Esophagus squamous epithelium (tissue), 5 donors: ENCODE results near the gene TEX48. TPM values are rescaled to one million over a fixed set of nuclear protein-coding genes. Genes with fewer than 3 reads are reported as not detected.

Experiments used
- DNase-seq: peaks from one replicate; lab custom pipeline; 2025; lab: John Stamatoyannopoulos, UW
- H3K27ac ChIP-seq, 4 donors: fragments of 200-600 bp; sonication (generic); one replicate each; pipeline ENCODE4 v1.5.1; 2016 to 2019; ENCODE audit warnings: mild to moderate bottlenecking in 1 of 4
- H3K27me3 ChIP-seq, 4 donors: fragments of 200-600 bp; sonication (generic); 1 replicate in 3 of 4; 2 replicates in 1 of 4; pipeline versions ENCODE4 v1.5.1 to v1.6.0; 2017 to 2021; ENCODE audit warnings: antibody characterized with exemption in 1 of 4
- H3K36me3 ChIP-seq, 3 donors: fragments of 200-600 bp; sonication (generic); one replicate each; pipeline ENCODE4 v1.5.1; 2016 to 2019
- H3K4me1 ChIP-seq, 3 donors: fragments of 200-600 bp; sonication (generic); one replicate each; pipeline ENCODE4 v1.5.1; 2017 to 2019
- H3K4me3 ChIP-seq, 4 donors: fragments of 200-600 bp; sonication (generic); 1 replicate in 3 of 4; 2 replicates in 1 of 4; pipeline ENCODE4 v1.5.1; 2016 to 2019; ENCODE audit warnings: mild to moderate bottlenecking in 2 of 4, moderate library complexity in 1 of 4
- H3K9me3 ChIP-seq, 3 donors: fragments of 200-600 bp; sonication (generic); one replicate each; pipeline ENCODE4 v1.5.1; 2016 to 2019
- POLR2A ChIP-seq, 4 donors: fragments of 450-650 bp; IDR thresholded peaks; one replicate each; pipeline ENCODE4 v1.6.1; 2017; ENCODE audit warnings: antibody characterized with exemption in 4 of 4, mild to moderate bottlenecking in 4 of 4, moderate library complexity in 3 of 4
- WGBS, 2 donors: methylation state at CpG; one replicate each; pipeline ENCODE4 v1.1.5; 2018; 5-methylcytosine and 5-hydroxymethylcytosine counted together
- intact Hi-C: fragments of 100-400 bp; cut with DNase I; formaldehyde crosslinking; loops from one replicate; pipeline ENCODE4 v1.15.0; 2022
- total RNA-seq, 4 donors: library from RNA; depleted of rRNA; stranded (reverse); fragments of >200 nt; gene quantifications; one replicate each; pipeline ENCODE4 v1.1.0, GENCODE V29; 2016
- TF ChIP-seq, protein P1 (sequence below), 6 experiments: fragments of 450-650 bp in 4 of 6; fragments of 200-600 bp in 2 of 6; sonication (generic) in 2 of 6; IDR thresholded peaks; one replicate each; pipeline ENCODE4 v1.5.1; 2016 to 2019; ENCODE audit warnings: antibody characterized with exemption in 6 of 6, mild to moderate bottlenecking in 4 of 6, moderate library complexity in 4 of 6
- donor health status: DM: yes; HTN: yes; CAD: no.

TEX48 gene
- total RNA-seq, 4 donors from 2014 or later = not detected

DNA sequence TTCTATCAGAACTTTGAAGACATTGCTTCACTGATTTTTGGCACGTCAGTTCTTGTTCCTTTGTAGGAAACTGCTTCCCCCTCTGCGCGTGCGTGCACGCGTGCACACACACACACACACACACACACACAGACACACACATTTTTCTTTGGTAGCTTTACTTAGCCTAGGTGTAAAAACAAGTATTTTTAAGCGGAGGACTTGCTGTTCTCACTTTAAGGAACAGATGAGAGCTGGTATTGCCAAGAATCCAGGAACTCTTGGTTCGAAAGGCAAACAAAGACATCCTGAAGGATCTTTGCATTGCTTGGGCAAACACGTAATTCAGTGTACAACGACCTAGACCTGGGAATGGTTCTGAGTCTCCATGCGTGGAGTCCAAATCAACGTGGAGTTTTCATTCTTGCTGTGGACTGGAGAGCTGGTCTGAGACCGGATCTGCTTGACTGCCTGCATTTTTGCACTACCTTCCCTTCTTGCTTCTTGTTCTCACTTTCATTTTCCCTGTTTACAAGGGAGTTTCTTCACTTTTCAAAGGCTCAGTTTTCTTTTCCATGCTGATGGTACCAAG, 62.7 kb downstream of the TEX48 start:
- Histone ChIP-seq H3K27ac (peak overlapping the region; percentile 52 to 79 (median 65)), H3K4me1 (peaks cover 0 to 55% (median 13%) of the 10 kb centered on the region in 3 donors), H3K4me3 (peak overlapping the region; percentile 12 to 52 (median 32)), H3K9me3 (no peaks in the 10 kb centered on the region), H3K36me3 (peaks cover 0 to 29% (median 0%) of the 10 kb centered on the region in 3 donors), H3K27me3 (no peaks in the 10 kb centered on the region)
- no peak for TF ChIP-seq POLR2A (IDR thresholded peaks at IDR 0.05)
- TF ChIP-seq, protein P1, sequence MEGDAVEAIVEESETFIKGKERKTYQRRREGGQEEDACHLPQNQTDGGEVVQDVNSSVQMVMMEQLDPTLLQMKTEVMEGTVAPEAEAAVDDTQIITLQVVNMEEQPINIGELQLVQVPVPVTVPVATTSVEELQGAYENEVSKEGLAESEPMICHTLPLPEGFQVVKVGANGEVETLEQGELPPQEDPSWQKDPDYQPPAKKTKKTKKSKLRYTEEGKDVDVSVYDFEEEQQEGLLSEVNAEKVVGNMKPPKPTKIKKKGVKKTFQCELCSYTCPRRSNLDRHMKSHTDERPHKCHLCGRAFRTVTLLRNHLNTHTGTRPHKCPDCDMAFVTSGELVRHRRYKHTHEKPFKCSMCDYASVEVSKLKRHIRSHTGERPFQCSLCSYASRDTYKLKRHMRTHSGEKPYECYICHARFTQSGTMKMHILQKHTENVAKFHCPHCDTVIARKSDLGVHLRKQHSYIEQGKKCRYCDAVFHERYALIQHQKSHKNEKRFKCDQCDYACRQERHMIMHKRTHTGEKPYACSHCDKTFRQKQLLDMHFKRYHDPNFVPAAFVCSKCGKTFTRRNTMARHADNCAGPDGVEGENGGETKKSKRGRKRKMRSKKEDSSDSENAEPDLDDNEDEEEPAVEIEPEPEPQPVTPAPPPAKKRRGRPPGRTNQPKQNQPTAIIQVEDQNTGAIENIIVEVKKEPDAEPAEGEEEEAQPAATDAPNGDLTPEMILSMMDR (IDR thresholded peaks at IDR 0.05) = no peak
- WGBS, 2 donors = 29% methylated on average over 13 of the region's 13 CpGs
- intact Hi-C loops = no loop called here
- no peak for DNase-seq

DNA sequence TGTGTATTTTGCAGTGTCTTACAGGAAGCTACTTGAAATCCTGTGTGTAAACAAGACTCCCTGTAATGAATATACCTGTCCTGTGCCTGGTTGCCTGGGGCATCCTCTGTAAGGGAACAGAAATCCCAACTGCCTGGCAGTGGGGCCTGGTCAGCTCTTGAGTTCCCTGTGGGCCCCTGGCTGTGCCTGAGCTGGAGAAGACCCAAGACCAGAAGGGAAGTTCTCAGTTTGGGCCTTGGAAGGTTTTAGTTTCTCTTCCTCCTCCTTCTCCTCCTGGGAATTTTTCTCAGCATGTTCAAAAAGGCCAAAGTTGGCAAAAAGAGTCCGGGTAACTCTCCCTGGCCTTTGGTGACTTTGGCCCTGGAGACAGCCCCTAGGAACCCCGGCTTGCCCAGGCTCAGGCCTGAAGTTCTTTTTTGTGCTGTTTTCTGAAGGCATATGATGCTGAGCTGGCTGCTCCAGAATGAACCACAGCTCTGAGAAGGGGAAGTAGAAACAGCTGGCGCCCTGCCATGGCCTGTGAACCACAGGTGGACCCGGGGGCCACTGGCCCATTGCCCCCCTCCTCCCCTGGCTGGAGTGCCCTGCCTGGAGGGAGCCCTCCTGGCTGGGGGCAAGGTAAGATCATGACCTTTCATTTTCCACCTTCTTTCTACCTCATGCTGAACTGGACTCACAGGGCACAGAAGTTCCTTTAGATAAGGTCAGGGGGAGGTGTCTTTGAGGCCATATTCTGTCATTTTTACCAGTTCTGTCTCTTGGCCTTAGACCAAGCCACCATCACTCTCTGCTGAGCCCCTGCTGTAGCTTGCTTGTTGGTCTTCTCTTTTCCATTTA, 65.1 kb downstream of the TEX48 start:
- DNase-seq = peak; percentile 26
- intact Hi-C loops = no loop called here
- H3K27me3 ChIP-seq = no peaks in the 10 kb centered on the region
- H3K4me3 ChIP-seq = no peak overlapping the region
- WGBS, 2 donors = 13 to 15% methylated on average over 3 of the region's 4 CpGs
- H3K9me3 ChIP-seq = no peaks in the 10 kb centered on the region
- peak overlapping the region; percentile 34 to 68 (median 50) for H3K27ac ChIP-seq
- TF ChIP-seq, protein P1 (IDR thresholded peaks at IDR 0.05) = no peak
- TF ChIP-seq POLR2A (IDR thresholded peaks at IDR 0.05) = no peak
- H3K4me1 ChIP-seq = peaks cover 15 to 70% (median 30%) of the 10 kb centered on the region in 3 donors
- peaks cover 0 to 9% (median 0%) of the 10 kb centered on the region in 3 donors for H3K36me3 ChIP-seq

Other genes starting within 250 kb of the TEX48 start
- gene WHRN, start 176.7 kb downstream of the TEX48 start, total RNA-seq = 1 to 10 TPM; 2.9 to 6.1 (median 3.4) TPM
- gene ATP6V1G1, start 94.4 kb downstream of the TEX48 start, total RNA-seq = 100 to 1,000 TPM; 151 to 210 (median 185) TPM
- 1 to 10 TPM; 3.2 to 6.5 (median 6.2) TPM for gene TMEM268, start 70.9 kb downstream of the TEX48 start, total RNA-seq
- gene TEX53, start 24.4 kb downstream of the TEX48 start, total RNA-seq = not detected
- 1 to 10 TPM; 1.4 to 2.3 (median 1.5) TPM for gene TNFSF15, start 123.8 kb upstream of the TEX48 start, total RNA-seq
- gene TNFSF8, start 248.4 kb upstream of the TEX48 start, total RNA-seq = 1 to 10 TPM in 1 of 4 donors, under 1 TPM in 3; 0.21 to 6.5 (median 0.41) TPM